ENCODE measurements around the gene PTGDR2.

PTGDR2 gene

GRCh38 chr11:60897496-60897895, 41.7 kb upstream of the PTGDR2 start:
- DNase-seq (ENCODE audit: insufficient read length, low spot score) (no peak), FAIRE-seq (no peak)
- no peak for TF ChIP-seq CTCF (IDR thresholded peaks at IDR 0.05; ENCODE audit: insufficient read depth, missing control alignments)

GRCh38 chr11:60895687-60896086, 39.9 kb upstream of the PTGDR2 start:
- no peak for FAIRE-seq
- no peak for TF ChIP-seq CTCF (IDR thresholded peaks at IDR 0.05; ENCODE audit: insufficient read depth, missing control alignments)
- no peak for DNase-seq (ENCODE audit: insufficient read length, low spot score)

GRCh38 chr11:60891103-60891741, 35.5 kb upstream of the PTGDR2 start:
- DNase-seq (ENCODE audit: insufficient read length, low spot score) = no peak
- no peak for TF ChIP-seq CTCF (IDR thresholded peaks at IDR 0.05; ENCODE audit: insufficient read depth, missing control alignments)
- no peak for FAIRE-seq

GRCh38 chr11:60890696-60891095, 34.9 kb upstream of the PTGDR2 start:
- no peak for DNase-seq (ENCODE audit: insufficient read length, low spot score)
- no peak for FAIRE-seq
- TF ChIP-seq CTCF (IDR thresholded peaks at IDR 0.05; ENCODE audit: insufficient read depth, missing control alignments) = no peak

GRCh38 chr11:60889869-60890311, 34.1 kb upstream of the PTGDR2 start:
- no peak for FAIRE-seq
- no peak for TF ChIP-seq CTCF (IDR thresholded peaks at IDR 0.05; ENCODE audit: insufficient read depth, missing control alignments)
- no peak for DNase-seq (ENCODE audit: insufficient read length, low spot score)

GRCh38 chr11:60887556-60887955, 31.8 kb upstream of the PTGDR2 start:
- TF ChIP-seq CTCF (IDR thresholded peaks at IDR 0.05; ENCODE audit: insufficient read depth, missing control alignments) = peak; percentile 33
- no peak for DNase-seq (ENCODE audit: insufficient read length, low spot score)
- no peak for FAIRE-seq

GRCh38 chr11:60880643-60881282, 25.0 kb upstream of the PTGDR2 start:
- TF ChIP-seq CTCF (IDR thresholded peaks at IDR 0.05; ENCODE audit: insufficient read depth, missing control alignments) = no peak
- no peak for DNase-seq (ENCODE audit: insufficient read length, low spot score)
- no peak for FAIRE-seq
